COLO829 (cell line): Measurements from ENCODE around the gene PNPLA3.

Source experiments
- DNase-seq: peaks from one replicate; pipeline ENCODE4 v3.0.0; 2012; ENCODE audit warnings: low spot score

Gene PNPLA3

DNA sequence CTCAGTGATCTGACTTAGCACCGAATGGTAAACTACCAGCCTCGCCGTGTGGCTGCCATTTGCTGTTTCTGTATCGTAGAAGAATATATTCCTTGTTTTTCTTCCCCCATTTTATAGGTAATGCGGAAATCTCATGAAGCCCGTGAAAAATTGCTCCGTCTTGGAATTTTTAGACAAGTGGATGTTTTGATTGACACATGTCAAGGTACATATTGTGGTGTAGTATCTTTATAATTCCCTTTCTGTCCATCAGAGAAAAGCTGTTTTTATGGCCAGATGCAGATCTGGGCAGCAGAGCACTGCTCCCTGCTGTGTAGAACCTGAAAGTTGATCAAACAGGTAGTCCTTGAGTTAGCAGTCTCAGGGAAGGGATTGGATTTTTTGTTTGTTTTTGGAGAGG, 45.0 kb downstream of the PNPLA3 start:
- DNase-seq: no peak

DNA sequence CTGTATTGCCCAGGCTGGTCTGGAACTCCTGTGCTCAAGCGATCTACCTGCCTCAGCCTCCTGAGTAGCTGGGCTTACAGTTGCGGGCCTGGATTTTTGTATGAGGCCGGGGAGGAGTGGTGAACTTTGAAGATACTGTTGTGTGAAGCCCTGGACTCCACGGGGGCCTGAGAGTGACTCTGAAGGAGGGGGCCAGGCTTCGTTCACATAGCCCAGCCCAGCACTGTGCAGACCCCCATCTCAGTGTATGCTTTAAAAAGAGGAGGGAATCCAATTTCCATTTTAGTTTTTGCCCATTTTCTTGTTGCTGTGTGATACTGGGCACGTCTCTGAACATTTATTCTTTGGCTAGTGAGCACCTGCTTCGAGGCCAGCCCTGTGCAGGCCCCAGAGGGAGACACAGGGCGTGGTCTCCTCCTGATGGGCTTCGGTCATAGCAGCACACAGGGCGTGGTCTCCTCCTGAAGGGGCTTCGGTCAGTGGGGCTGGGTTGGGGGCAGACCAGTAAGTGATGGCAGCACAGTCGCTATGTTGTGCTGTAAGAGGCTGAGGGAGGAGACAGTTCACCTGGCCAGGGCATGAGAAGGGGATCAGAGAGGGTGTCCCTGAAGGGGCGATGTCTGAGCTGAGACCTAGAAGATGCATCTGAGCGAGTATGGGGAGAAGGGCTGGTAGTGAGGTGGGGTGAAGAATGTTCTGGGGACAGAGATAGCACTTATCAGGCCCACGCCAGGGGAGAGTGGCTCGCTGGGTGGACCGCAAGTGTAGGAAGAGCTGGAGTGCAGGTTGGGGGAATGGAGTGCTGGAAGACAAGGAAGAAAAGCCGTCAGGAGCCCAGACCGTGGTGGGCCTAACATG, 45.6 kb downstream of the PNPLA3 start:
- no peak for DNase-seq

DNA sequence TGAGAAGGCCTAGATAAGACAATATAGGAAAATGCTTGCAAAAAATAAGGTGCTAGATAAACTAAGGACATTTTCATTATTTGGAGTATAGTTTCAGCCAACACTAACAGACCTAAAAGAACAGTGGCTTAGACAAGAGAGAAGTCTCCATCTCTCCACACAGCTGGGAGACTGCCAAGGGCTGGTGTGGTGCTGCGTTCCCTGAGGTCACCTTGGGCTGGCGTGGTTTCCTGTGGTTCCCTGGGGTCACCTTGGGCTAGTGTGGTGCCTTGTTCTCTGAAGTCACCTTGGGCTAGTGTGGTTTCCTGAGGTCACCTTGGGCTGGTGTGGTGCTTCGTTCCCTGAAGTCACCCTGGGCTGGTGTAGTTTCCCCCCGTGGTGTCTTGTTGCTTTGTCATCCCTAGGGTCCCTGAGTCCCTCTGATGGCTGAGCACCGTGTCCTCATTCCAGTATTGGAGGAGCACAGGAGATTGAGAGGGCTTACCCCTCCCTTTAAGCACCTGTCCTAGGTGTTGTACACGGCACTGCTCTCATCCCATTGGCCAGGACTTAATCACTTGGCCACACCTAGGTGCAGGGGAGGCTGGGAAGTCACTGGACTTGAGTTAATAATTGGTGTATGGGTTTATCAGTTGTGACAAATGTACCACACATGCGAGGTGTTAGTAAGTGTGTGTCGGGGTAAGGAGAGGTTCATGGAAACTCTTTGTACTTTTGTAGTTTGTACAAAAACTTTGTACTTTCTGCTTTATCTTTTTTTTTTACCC, 46.6 kb downstream of the PNPLA3 start:
- DNase-seq: no peak

DNA sequence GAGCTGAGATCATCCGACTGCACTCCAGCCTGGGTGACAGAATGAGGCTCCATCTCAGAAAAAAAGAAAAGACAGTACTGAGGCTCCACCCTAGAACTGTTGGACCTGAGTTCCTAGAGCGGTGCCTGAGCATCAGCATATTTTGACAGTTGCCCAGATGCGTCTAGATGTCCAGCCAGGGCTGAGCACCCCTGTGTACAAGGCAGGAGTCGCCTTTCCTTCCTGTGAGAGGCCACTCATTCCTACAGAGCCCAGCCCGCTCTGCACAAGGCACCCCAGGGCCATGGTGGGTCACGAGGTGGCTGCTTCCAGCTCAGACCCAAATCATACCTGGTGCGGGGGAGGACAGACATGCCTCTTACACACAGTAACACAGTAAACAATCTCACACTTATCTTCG, 47.5 kb downstream of the PNPLA3 start:
- DNase-seq: no peak

DNA sequence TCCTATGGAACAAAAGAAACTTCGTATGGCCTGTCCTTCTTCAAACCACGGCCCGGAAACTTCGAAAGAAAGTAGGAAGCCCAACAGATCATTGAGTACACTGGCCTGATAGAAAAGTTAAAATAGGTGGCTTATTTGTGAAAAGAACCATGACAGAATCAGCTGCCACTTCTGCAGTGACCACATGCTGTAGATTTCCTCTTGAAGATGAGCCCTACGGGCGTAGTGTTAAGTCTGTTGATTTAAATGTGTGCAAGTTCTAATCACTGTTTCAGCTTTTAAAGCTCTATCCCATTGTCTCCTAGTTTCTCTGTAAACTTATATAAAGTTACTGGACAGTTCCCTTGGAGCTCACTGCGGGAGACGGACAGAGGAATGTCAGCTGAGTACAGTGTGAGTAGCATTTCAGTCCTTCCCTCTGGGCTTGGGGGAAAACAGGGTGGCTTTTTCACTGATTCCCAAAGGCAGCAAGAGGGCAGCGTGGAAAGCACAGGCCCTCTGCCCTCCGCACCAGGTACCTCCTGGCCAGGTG, 49.4 kb downstream of the PNPLA3 start:
- DNase-seq: no peak

DNA sequence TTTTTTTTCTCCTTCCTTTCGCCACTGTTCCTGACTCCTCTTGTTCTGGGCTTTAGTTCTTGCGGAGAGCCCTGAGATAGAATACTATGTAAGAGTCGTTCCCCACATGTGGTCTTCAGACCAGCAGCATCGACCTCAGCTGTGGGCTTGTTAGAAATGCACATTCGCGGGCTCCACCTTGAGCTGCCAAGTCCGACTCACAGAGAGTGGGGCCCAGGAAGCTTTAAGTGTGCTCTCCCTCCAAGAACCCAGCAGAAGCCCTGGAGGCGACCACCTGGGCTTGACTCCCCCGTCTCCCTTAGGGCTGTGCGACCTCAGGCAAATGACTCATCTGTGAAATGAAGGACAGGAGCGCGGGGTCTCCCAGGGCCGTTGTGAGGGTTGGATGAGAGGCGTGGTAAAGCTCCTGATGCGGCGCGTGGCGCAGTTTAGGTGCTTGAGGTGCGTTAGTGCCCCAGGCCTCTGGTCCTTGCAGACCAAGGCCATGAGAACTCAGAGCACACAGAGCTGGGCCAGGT, 50.5 kb downstream of the PNPLA3 start:
- no peak for DNase-seq

DNA sequence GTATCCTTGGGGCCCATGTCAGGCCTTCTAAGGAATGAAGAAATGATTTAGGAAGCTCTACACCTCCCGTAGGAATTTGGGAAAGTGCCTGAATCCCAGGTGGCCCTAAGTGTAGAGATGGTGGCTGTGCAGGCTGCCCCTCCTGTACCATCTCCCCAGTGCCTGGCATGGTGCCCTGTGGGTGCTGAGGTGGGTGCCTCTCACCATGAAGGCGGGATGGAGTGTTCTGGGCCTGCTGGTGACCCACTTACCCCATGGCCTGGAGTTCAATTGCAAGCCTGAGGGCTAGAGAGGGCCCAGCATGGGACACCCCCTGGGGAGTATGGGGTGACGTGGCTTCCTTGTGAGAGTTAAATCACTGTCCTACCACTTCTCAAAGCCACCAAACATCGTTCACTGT, 51.4 kb downstream of the PNPLA3 start:
- no peak for DNase-seq

DNA sequence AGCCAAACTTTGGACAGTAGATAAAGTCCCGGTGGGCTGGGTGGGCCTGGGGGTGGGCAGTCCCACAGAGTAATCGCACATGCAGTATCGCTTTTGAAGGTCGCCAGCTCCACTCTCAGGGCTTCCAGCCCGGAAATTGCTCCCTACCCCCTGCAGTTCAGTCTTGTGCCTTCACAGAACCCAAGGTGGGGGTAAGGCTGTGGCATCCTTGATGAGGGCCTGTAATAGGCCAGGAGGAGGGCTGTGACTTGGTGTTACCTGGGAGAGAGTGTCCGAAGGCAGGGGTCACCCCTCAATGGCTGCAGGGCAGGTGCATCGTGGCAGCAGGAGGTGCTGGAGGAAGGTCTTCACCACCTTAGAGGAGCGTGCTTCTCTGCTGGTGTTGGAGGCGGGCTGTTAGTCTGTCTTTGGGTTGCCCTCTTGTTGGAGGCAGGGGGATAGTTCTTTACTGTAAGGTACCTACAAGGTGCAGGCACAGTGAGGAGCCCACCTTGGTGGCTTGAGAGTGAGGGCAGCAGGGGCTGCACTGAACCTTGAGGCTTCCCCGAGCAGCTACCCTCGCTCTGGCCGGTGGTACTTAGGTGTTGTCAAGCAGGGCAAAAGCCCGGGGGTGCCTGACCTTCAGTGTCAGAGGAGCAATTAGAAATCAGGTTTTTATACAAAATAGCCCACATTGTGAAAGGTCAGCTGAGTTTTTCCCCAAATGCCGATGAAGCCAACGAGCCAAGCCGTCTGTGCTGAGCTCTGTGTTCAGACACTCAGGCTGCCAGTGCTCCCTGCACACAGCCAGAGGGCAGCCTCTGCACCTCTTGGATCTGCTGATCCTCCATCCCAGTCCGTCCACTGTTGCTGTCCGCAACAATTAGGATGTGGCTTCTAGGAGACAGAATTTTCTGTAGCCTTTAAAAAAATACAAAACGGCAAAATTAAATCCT, 53.5 kb downstream of the PNPLA3 start:
- DNase-seq: no peak

DNA sequence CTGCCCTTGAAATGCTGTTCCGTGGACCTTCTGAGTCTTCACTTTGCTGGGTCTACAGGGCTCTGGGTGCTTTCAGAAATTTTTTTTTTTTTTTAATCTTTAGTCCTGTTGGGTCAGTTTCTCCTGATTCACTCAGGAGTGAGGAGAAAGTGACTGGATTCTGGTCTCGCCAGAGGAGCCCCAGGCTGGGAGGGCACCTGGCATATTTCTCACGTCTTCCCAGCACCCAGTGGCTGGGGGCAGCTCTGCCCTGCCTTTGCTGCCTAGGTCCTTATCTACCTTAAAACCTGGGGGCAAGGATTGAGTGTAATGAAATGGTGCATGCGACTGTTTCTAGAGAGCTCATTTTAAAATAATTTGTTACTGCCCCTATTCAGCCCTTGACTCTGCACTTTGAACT, 55.0 kb downstream of the PNPLA3 start:
- no peak for DNase-seq

DNA sequence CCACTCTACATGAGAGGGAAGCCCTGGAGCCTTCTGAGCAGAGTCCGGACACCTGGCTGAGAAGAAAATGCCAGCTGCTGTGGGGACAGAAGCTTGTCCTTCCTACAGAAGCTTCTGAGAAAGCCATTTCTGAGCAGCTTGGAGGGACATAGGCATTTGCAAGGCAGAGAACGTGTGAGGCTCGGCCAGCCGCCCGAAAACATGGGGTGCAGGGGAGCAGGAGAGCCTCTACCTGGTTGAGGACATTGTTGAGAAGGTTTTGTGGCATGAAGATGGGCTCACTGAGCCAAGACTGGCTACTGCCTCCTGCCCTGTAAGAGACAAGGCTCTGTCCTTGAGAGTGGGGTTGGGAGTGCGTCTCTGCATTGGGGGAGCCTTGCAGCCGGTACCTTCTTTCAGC, 57.0 kb downstream of the PNPLA3 start:
- DNase-seq: no peak

DNA sequence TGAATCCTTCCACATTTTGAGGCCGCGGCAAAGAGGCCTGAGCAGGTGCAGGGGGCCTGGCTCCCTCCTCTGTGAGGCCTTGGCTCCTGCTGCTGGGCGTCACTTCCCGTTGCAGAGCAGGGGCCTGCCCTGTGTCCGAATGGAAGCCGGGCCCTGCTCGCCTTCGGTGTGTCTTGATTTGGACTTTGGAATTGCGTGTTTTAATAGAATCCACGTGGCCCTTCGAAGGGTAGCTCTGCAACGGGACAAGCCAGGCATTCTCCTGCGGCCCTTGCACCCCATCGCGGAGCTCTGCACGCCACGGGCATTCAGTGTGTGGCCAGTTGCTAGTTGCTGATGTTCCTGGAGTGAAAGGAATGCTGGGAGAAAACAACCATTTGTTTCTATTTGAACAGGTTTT, 57.4 kb downstream of the PNPLA3 start:
- no peak for DNase-seq

DNA sequence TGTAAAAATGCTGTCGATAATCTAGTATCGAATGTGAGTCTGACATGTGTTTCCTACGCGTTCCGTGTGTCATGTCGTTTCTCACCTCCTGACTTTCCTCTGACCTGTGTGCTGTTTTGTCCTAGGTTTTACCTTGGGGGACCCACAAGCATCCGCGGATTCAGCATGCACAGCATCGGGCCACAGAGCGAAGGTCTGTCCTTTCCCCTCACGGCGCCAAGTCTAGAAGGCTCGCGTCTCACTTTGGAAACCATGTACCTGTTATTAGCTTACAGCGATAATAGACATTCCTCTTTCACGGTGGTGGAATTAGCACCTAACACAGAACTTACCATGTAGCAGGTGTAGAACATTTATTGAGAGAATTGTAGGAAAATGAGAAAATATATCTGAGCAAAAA, 60.2 kb downstream of the PNPLA3 start:
- DNase-seq: no peak

DNA sequence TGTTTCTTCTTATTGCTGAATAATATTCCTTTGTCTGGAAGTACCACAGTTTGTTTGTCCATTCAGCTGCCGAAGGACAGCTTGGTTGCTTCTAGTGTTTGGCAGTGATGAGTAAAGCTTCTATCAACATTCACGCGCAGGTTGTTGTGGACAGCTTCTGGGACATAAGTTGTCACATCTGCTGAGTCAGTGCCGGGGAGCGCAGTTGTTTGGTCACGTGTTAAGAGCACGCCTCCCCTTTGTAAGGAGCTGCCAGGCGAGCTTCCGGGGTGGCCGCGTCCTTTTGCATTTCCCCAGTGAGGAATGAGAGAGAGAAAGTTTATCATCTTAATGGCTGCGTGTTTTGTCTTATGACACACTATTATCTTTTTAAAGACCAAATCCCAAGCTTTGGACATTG, 61.9 kb downstream of the PNPLA3 start:
- DNase-seq: no peak

DNA sequence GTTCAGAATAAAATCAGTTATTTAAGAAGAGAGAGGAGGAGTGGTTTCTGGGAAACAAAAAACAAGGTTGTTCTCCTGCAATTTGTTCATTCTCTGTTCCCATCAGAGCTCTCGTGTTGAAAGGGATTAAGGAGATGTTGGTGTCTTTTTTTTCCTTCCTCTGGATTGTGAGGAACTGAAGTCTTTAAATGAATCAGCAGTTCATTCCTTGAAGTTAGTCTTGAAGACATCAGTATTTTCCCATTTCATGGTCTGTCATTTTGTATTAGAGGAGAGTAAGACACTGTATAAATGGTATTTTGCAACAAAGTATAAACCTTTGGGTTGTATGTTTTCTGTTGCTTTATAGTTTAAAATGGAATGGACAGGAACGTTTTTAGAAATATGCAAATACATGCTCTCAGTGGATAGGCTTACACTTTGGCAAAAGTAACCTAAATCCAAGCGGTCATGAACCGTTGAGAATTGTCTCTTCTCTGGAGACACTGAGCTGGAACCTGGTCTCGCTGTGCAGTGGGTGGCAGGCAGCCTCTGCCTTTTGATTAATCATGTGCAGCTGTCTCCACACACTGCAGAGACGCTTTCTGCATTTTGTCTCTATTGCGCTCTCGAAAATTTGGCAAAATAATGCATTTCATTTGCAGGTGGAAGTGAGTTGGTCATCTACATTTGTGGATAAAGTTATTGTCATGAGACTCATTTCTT, 64.7 kb downstream of the PNPLA3 start:
- no peak for DNase-seq

DNA sequence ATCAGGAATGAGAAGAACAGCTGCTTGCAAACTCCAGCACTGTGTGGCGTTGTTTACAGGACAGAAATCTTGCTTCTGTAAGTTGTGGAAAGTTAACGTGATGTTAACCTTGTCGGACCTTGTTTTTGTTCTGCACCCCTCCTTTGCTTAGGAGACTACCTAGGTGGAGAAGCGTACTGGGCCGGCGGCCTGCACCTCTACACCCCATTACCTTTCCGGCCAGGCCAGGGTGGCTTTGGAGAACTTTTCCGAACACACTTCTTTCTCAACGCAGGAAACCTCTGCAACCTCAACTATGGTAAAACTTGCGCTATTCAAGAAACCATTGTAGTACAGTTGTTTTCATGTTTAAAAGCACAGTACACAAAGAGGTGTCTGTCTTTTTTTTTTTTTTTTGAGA, 65.4 kb downstream of the PNPLA3 start:
- DNase-seq: no peak

DNA sequence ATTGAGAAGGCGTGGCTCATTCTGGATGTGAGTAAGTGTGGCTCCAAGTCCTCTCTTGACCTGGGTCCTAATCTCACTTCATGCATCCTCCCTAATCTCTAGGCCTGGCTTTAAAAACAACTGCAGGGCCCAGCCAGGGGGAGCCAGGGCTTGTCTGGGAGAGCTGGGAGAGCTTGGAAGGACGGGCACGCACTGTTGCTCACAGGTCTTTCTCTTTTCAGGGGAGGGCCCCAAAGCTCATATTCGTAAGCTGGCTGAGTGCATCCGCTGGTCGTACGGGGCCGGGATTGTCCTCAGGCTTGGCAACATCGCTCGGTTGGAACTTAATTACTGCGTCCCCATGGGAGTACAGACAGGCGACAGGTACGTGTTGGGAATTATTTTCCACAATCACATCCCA, 66.4 kb downstream of the PNPLA3 start:
- no peak for DNase-seq

DNA sequence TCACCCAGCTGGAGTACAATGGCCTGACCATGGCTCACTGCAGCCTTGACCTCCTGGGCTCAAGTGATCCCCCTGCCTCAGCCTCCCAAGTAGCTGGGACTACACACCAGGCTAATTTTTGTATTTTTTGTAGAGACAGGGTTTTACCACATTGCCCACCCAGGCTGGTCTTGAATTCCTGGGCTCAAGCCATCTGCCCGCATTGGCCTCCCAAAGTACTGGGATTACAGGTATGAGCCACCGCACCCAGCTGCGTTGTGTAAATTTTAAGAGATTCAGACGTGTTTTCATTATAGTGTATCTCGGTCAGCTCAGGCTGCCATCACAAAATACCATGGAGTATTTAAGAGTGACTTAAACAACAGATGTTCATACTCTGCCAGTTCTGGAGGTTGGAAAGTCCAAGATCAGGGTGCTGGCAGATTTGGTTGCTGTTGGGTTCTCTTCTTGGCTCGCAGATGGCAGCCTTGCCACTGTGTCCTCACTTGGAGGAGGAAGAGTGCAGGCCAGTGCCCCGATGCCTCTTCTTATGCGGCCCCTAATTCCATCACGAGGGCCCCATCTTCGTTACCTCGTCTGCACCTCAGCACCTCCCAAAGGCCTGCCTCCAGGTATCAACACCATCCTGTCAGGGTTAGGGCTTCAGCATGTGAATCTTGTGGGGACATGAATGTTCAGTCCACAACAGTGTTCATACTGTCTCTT, 67.9 kb downstream of the PNPLA3 start:
- DNase-seq: no peak

DNA sequence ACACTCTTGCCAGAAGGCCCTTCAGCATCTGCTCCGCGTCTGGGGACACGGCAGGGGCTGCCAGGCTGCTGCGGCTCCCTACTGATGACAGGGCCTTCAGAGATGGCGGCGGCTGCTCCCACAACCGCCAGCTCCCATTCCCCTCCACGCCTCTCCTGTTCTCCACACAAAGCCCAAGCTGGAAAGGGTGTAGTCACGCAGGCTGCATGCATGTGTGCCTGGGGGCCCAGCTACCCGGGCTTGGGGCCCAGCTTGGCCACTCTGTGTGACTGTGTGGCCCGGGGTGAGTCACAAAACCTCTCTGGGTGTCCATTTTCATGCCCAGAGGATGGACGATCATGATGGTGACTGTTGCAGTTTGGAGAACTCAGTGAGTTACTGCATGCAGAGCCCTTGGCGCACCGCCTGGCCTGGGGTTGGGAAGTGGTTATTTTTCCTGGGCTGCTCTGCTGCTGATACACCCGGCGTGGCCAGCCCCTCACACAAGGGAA, 68.8 kb downstream of the PNPLA3 start:
- no peak for DNase-seq

DNA sequence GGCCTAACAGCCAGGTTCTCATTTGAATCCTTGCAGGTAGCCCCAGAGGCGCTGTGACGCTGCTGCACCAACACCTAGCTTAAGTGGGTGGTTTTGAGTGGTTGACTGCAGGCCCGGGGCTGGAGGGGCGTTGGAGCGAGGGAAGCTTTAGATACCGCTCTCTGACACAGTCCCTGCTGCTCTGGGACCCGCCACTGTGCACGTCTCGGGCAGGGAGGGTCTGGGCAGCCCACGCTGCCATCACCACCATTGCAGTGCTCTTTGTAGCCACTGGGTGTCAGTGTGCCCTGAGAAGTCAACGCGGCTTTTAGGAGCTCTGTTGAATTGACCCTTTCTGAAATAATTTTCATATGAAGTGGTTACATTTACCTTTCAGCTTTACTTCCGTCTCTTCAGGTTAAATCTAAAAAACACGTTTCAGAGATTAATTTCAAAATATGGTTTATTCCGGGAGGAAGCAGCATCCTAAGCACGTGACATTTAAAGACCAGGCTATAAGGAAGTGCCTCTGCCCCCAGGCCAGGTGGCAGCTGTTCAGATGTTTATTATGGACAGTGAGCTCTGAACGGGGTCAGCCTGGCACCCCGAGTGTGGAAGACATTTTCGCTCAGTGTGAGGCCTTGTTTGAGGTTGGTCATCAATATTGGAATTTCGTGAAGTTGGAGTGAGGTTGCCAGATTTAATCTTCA, 69.6 kb downstream of the PNPLA3 start:
- peak; percentile 84 for DNase-seq

DNA sequence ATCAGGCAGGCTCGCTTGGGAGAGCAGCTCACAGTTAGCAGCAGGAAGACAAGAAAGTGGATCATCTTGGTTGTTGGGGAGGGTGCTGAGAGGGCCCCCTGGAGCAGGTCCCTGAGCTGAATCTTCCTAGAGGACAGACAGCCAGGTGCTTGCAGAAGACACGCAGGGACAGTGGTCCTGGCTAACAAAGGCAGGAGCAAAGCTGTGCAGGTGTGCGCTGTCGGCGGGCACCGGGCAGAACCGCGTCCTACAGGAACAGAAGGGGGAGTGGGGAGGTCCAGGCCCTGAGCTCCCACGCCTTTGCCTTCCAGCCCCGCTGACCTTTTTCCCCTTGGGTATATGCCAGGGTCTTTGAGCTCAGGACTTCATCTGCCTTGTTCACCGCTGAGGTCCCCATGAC, 70.4 kb downstream of the PNPLA3 start:
- DNase-seq: no peak
